B cell (primary cell): Measurements from ENCODE around the gene APBA2. TPM values are rescaled to one million over a fixed set of nuclear protein-coding genes. Genes with fewer than 3 reads are reported as not detected.

Source experiments
- ATAC-seq: fragments of 200-7000 bp; cut with Tn5 transposase; one replicate; pipeline ENCODE4 v1.10.0; 2021; ENCODE audit warnings: low read depth, mild to moderate bottlenecking, moderate number of reproducible peaks, moderate library complexity
- CTCF ChIA-PET: fragments of 350-600 bp; sonication (Branson Sonifier 250); formaldehyde crosslinking; loops from one replicate; lab custom pipeline; 2021; ENCODE audit warnings: antibody characterized with exemption, inconsistent platforms; lab: Charles Lee
- POLR2A ChIA-PET: fragments of 350-600 bp; sonication (Branson Sonifier 250); formaldehyde crosslinking; loops from one replicate; lab custom pipeline; 2021; ENCODE audit warnings: antibody characterized with exemption; lab: Charles Lee
- DNase-seq: peaks from one replicate; pipeline ENCODE4 v3.0.0; 2013
- H2AFZ ChIP-seq: 2 replicates; pipeline ENCODE4 v1.6.1; 2012; ENCODE audit warnings: mild to moderate bottlenecking, low read depth, low read length; ENCODE audit not compliant: insufficient read depth, poor library complexity, severe bottlenecking
- H3K27ac ChIP-seq, 2 donors: 1 replicate in 1 of 2; 2 replicates in 1 of 2; pipeline ENCODE4 v1.5.1; 2012 to 2013; ENCODE audit warnings: low read length in 2 of 2, mild to moderate bottlenecking in 2 of 2, moderate library complexity in 1 of 2
- H3K27me3 ChIP-seq, 4 experiments: fragments of 200-600 bp in 1 of 4; sonication (generic) in 1 of 4; replicated peaks in 1 of 4; 1 replicate in 2 of 4; 2 replicates in 2 of 4; pipeline versions ENCODE4 v1.6.1 to v1.7.0; 2013 to 2016; ENCODE audit warnings: low read length in 3 of 4, mild to moderate bottlenecking in 2 of 4, mixed read lengths in 1 of 4, moderate library complexity in 1 of 4; ENCODE audit not compliant: insufficient read depth in 4 of 4, control insufficient read depth in 3 of 4; ENCODE audit errors: control extremely low read depth in 1 of 4
- H3K36me3 ChIP-seq, 2 experiments: replicated peaks in 1 of 2; 1 replicate in 1 of 2; 2 replicates in 1 of 2; pipeline versions ENCODE4 v1.6.1 to v1.7.1; 2013; ENCODE audit warnings: low read length in 1 of 2; ENCODE audit not compliant: insufficient read depth in 2 of 2, control insufficient read depth in 1 of 2; ENCODE audit errors: control extremely low read depth in 1 of 2, extremely low read depth in 1 of 2
- H3K4me1 ChIP-seq, 2 donors: fragments of 200-600 bp in 1 of 2; sonication (generic) in 1 of 2; 1 replicate in 1 of 2; 2 replicates in 1 of 2; pipeline versions ENCODE4 v1.5.1 to v1.6.1; 2013 to 2017; ENCODE audit warnings: low read length in 2 of 2; ENCODE audit not compliant: control insufficient read depth in 2 of 2, insufficient read depth in 2 of 2
- H3K4me2 ChIP-seq: replicated peaks from 2 replicates; pipeline ENCODE3; 2012; ENCODE audit warnings: mild to moderate bottlenecking, low read depth, low read length; ENCODE audit not compliant: poor library complexity, severe bottlenecking
- H3K4me3 ChIP-seq, 5 experiments: fragments of 200-600 bp in 1 of 5; sonication (generic) in 1 of 5; 1 replicate in 3 of 5; 2 replicates in 2 of 5; pipeline versions ENCODE4 v1.5.1 to v1.7.0; 2011 to 2016; ENCODE audit warnings: low read length in 4 of 5, mild to moderate bottlenecking in 4 of 5, low read depth in 2 of 5, control low read depth in 1 of 5, moderate library complexity in 1 of 5; ENCODE audit not compliant: insufficient read depth in 1 of 5; ENCODE audit errors: control extremely low read depth in 1 of 5, extremely low read depth in 1 of 5
- H3K79me2 ChIP-seq: fragments of 200-600 bp; sonication (generic); one replicate; pipeline ENCODE4 v1.6.0; 2016; ENCODE audit warnings: low read length; ENCODE audit not compliant: control insufficient read depth, insufficient read depth
- H3K9ac ChIP-seq: fragments of 200-600 bp; sonication (generic); 2 replicates; pipeline ENCODE4 v1.6.1; 2017; ENCODE audit warnings: mild to moderate bottlenecking, low read length, moderate library complexity
- H3K9me3 ChIP-seq, 3 donors: one replicate each; pipeline versions ENCODE4 v1.6.1 to v1.7.1; 2013; ENCODE audit warnings: low read length in 2 of 3; ENCODE audit not compliant: control insufficient read depth in 2 of 3, insufficient read depth in 1 of 3; ENCODE audit errors: control extremely low read depth in 1 of 3
- H4K20me1 ChIP-seq: 2 replicates; pipeline ENCODE4 v1.6.0; 2012; ENCODE audit warnings: mild to moderate bottlenecking, low read length; ENCODE audit not compliant: insufficient read depth, control insufficient read depth, poor library complexity, severe bottlenecking
- H3K27ac Mint-ChIP-seq: one replicate; pipeline ENCODE4 v1.8.0; 2021; ENCODE audit warnings: mixed read lengths
- H3K27me3 Mint-ChIP-seq: one replicate; pipeline ENCODE4 v1.8.0; 2021; ENCODE audit warnings: mixed read lengths
- H3K4me1 Mint-ChIP-seq: one replicate; pipeline ENCODE4 v1.8.0; 2021; ENCODE audit warnings: mixed read lengths
- H3K4me3 Mint-ChIP-seq: one replicate; pipeline ENCODE4 v1.8.0; 2021; ENCODE audit warnings: mixed read lengths
- H3K9me3 Mint-ChIP-seq: one replicate; pipeline ENCODE4 v1.8.0; 2022; ENCODE audit warnings: mixed read lengths; ENCODE audit not compliant: insufficient read depth
- CTCF ChIP-seq: fragments of 200-600 bp; IDR thresholded peaks from one replicate; pipeline ENCODE4 v1.8.0; 2022; ENCODE audit warnings: antibody characterized with exemption, mild to moderate bottlenecking
- EZH2 ChIP-seq: IDR thresholded peaks from 2 replicates; pipeline ENCODE4 v1.6.1; 2012; ENCODE audit warnings: borderline replicate concordance, low read depth, mild to moderate bottlenecking, moderate library complexity, low read length; ENCODE audit not compliant: insufficient read depth, poor library complexity, severe bottlenecking
- WGBS: methylation state at CpG from one replicate; pipeline ENCODE4 v1.1.5; 2013; ENCODE audit warnings: missing lambda C conversion rate; ENCODE audit not compliant: insufficient coverage; 5-methylcytosine and 5-hydroxymethylcytosine counted together
- intact Hi-C: fragments of 100-400 bp; cut with micrococcal nuclease; formaldehyde crosslinking; loops from one replicate; pipeline ENCODE4 v1.10.0; 2022
- polyA plus RNA-seq: library from polyadenylated mRNA; depleted of rRNA; stranded (reverse); fragments of >200 nt; gene quantifications from 2 replicates; pipeline ENCODE4 v1.2.3, GENCODE V29; 2012
- total RNA-seq, 2 donors: library from RNA; stranded (reverse); fragments of 120-200 nt in 1 of 2; gene quantifications; 1 replicate in 1 of 2; 2 replicates in 1 of 2; pipeline versions ENCODE4 v1.2.3 to v1.2.4, GENCODE V29; 2013 to 2022

APBA2 gene
- total and polyA plus RNA-seq, 2 donors (not counting 1 experiment from before 2014, with no cell fraction given), result 0.19 TPM; not detected in 1

- H3K4me2 ChIP-seq, result no peak overlapping the region
- CTCF ChIA-PET, result no interaction called here
- H3K9ac ChIP-seq, result no peak overlapping the region
- H3K4me1 Mint-ChIP-seq, result no peaks in the 10 kb centered on the region
- H3K27me3 Mint-ChIP-seq, result peaks cover 3% of the 10 kb centered on the region
- no peak overlapping the region for H2AFZ ChIP-seq
- no peaks in the 10 kb centered on the region for H3K79me2 ChIP-seq
- POLR2A ChIA-PET, result no interaction called here
- no peak overlapping the region for H3K27ac ChIP-seq
- H3K4me3 ChIP-seq, result no peak overlapping the region
- no peak for TF ChIP-seq EZH2
- TF ChIP-seq CTCF, result no peak
- no peak for ATAC-seq
- WGBS, result 85% methylated on average over 15 of the region's 15 CpGs
- no peak for DNase-seq
- no peaks in the 10 kb centered on the region for H3K9me3 Mint-ChIP-seq
- no peaks in the 10 kb centered on the region for H3K9me3 ChIP-seq
- no peaks in the 10 kb centered on the region for H3K4me1 ChIP-seq
- no peaks in the 10 kb centered on the region for H4K20me1 ChIP-seq
- H3K4me3 Mint-ChIP-seq, result no peak overlapping the region
- intact Hi-C loops, result no loop called here
- no peaks in the 10 kb centered on the region for H3K27me3 ChIP-seq
- H3K27ac Mint-ChIP-seq, result no peak overlapping the region
- H3K36me3 ChIP-seq, result no peaks in the 10 kb centered on the region
Observed at GRCh38 chr15:28953573-28954195, 67.9 kb downstream of the APBA2 start.

GRCh38 chr15:28954466-28955159 lies 68.8 kb downstream of the APBA2 start:
- no peak overlapping the region for H3K4me3 Mint-ChIP-seq
- WGBS, result 90% methylated on average over 5 of the region's 12 CpGs

More at GRCh38 chr15:28954466-28955159, 68.8 kb downstream of the APBA2 start:
- no peak overlapping the region for H3K27ac Mint-ChIP-seq
- Histone ChIP-seq H3K9me3 (no peaks in the 10 kb centered on the region), H3K27ac (no peak overlapping the region), H3K36me3 (no peaks in the 10 kb centered on the region), H2AFZ (no peak overlapping the region), H3K4me1 (no peaks in the 10 kb centered on the region), H3K4me2 (no peak overlapping the region), H3K79me2 (no peaks in the 10 kb centered on the region), H3K9ac (no peak overlapping the region), H3K27me3 (no peaks in the 10 kb centered on the region), H4K20me1 (no peaks in the 10 kb centered on the region), H3K4me3 (no peak overlapping the region)
- intact Hi-C loops, result no loop called here
- no peak for ATAC-seq
- H3K9me3 Mint-ChIP-seq, result no peaks in the 10 kb centered on the region
- CTCF ChIA-PET, result no interaction called here
- POLR2A ChIA-PET, result no interaction called here
- DNase-seq, result no peak
- no peaks in the 10 kb centered on the region for H3K4me1 Mint-ChIP-seq
- H3K27me3 Mint-ChIP-seq, result peaks cover 3% of the 10 kb centered on the region
- no peak for TF ChIP-seq CTCF
- TF ChIP-seq EZH2, result no peak
